Activated CD8-positive, alpha-beta memory T cell treated with anti-CD3 and anti-CD28 coated beads, Interleukin-2, amount 50 U/mL, for 48 hours (primary cell): ENCODE measurements around the gene LMO2.

Experiments
- DNase-seq: peaks from one replicate; pipeline ENCODE4 v3.0.0-alpha.2; 2020

LMO2 gene

DNA sequence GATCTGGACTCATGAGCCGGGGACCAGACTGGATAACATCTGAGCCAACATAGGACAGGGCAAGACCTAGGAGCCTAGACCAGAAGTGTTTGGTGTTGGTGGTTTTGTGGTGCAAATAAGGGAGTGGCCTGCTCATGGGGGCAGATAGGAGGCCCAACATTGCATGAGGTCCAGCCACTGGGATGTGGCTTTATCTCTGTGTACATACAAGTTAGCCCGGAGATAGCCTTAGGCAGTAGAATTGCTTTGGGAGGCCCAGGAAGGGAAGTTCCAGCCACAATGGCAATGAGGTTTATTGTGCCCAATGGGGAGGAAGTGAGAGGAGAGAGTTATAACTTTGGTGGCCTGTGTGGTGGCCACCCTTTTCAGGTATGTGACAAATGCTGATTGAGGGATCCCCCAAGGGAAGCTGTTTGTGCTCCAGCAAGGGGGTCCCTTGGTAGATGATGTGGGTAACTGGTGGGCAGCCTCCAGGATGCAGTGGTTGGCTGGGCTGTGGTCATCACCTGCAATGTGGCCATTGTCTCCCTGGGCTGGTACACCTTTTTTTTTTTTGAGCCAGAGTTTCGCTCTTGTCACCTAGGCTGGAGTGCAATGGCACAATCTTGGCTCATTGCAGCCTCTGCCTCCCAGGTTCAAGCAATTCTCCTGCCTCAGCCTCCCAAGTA is 6.4 kb downstream of the LMO2 start:
- DNase-seq, result no peak

DNA sequence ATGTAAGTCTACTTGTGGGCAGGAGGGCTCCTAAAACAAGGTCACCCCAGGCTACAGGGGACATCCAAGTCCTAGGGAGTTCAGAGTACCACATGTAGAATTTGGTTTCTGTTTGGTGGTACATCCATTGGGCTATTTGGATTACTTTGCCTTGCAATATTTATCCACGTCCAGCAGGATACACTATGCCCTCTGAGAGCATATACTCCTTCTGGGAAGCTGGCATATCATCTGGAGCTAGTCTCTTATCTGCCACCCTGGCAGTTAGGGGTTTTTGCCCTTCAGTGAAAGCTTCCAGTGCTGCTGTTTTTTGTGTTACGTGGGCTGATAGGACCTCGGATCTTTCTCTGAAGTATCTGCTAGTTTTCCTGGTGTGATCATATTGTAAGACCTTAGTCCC is 7.3 kb downstream of the LMO2 start:
- DNase-seq, result no peak

DNA sequence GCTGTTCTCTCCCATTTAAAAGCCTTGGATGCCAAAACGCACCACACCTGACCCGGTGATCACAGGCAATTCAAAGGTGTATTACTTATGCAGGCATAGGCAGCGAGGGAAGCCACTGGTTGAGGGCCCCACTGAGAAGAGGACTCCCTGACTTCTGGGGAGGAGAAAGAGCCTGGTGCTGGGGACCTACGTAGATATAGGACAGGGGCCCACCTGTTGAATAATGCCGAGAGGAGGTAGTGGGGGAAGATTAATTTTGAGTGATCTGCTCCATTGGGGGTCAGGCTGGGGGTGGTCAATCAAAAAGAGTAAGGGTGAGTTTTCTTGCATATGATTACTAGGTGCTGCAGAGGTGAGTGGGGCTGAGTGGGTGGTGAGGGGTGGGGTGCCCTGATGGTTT is 7.8 kb downstream of the LMO2 start:
- no peak for DNase-seq

DNA sequence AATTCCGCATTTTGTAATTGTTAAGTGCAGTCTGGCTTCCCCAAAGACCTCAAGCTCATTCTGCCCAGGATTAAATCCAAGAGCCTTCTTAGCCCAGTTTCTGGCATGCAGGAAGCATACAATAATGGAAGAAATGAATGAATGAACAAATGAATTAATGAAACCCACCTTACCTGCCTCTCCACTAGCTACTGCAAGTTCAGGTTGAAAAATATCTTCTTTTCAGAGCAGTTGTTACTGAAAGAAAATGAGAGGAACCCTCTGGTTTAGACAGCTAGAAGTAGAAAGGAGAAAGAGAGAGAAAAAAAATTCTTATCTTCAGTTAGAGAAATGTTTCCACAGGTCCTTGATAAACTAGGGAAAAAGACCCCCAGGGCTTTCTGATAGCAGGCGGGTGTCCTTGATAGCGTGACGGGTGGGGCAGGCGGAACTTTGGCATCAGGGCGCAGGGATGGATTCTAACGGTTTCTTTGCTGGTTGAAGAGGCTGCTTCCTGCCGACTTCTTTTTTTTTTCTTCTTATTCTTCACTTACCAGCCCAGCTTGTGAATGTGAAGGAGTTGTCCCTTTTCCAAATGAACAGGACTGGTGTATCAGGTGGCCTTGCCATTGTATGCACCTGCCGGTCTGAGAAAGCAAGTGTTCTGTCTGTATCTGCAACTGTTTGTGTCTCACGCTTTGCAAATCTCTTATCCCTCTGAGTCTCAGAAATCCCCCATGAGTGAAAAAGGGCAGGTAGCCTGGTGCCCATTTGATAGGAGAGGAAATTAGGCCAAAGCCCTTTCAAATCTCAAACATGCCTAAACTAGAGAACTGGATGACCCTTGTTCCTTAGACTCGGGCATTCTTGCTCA is 10.0 kb downstream of the LMO2 start:
- no peak for DNase-seq

DNA sequence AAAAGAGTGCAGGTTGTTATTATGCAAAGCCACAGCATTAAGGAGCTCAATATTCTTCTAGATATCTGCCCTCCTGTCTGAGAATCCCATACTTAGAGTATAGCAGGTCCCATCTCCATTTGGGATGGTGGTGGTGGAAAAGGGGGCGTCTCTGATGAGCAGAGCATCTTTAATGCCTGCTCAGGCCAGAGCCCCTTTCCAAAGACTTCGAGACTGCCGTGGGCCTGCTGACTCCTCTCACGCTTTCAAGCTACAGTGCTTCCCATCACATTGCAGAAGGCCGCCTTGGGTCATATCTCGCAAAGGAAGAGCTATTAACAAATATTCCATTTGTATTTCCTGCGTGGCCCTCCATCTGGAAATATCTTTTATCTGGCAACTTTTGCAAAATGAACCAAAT is 10.9 kb downstream of the LMO2 start:
- no peak for DNase-seq

DNA sequence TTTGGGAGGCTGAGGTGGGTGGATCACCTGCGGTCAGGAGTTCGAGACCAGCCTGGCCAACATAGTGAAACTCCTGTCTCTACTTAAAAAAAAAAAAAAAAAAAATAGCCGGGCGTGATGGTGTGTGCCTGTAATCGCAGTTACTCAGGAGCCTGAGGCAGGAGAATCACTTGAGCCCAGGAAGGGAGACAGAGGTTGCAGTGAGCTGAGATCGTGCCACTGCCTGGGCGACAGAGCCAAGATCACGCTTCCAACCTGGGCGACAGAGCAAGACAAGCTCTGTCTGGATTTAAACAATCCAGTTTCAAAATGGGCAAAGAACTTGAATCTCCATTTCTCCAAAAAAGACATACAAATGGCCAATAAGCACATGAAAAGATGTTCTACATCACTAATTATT is 12.5 kb downstream of the LMO2 start:
- no peak for DNase-seq

DNA sequence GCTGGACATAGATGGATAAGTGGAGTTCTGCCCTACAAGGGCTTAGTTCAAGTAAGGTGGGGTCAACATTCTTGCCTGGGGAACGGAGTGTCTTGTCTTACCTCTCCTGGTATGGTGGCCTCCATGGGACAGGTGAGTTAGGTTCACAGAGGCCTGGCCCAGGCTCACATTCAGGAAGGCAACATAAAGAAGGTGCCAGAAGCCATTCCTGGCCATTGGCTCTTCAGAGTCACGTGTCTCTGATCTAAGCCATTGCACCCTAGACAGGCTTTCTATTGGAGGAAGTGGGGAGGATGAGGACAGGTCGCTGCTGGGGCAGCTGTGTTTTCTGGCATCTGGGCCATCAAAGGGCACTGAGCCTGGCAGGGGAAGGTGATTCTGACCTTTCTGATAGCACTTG is 14.8 kb downstream of the LMO2 start:
- DNase-seq, result no peak

DNA sequence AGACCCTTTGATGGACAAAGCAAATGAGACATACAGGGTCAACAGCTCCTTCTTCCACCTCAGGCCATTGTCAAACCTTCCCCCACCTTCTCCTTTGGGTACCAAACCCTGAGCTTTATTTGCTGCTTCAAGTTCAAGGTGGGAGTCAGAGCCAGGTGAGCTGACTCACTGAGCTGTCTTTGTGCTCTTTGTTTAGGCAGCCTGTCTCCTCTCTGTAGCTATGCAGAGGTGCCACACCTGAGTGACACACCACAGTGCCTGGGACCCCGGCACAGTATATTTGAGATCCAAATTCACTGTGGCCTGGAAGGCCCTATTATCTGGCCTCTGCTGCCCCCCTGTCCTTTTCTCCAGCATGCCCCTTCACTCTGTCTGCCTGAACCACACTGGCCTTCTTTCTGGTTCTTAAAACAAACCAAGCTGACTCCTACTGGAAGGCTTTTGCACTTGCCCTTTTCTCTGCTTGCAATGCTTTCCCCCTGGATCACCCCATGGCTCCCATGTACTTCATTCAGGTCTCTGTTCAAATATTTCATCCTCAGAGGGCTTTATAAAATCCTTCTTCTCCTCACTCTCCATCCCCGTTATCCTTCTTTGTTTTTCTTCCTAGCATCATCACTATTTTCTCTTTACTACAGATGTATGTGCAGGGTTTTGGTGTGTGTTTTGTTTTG is 16.1 kb downstream of the LMO2 start:
- DNase-seq, result no peak

DNA sequence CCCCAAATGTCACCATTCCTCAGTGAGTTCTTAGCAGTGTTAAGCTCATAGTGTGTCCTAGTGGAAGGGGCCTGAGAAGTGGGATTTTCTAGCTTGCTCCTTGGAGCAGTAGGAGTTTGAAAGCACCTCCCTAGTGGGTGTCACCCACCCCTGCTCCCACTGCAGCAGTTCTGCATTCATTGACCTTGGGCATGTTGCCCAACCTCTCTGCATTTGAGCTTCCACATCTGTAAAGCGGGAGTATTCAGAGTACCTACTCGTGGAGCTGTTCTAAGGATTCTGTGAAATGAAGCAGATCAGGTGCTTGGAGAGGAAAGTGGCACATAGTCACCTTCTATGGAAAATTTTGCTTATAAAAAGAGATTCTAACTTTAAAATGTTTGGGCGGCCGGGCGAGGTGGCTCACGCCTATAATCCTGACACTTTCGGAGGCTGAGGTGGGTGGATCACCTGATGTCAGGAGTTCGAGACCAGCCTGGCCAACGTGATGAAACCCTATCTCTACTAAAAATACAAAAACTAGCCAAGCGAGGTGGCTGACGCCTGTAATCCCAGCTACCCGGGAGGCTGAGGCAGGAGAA is 16.9 kb downstream of the LMO2 start:
- DNase-seq, result no peak

DNA sequence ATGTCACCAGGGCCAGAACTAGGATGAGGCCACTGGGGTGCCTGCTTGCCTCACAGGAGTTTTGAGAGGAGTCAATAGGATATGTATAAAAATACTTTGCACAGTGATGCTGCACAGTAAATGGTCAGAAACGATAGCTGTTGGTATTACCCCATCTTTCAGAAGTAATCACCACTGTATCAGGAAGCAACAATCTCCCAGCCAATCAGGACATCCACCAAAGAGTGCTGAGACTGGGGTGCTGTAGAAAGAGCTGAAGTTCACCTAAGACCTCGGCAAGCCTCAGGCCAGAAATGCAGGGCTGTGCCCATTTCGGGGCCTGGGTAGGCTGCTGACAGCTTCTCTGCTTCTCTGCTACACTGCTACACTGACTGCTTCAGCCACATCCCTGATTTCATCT is 17.4 kb downstream of the LMO2 start:
- DNase-seq, result no peak

DNA sequence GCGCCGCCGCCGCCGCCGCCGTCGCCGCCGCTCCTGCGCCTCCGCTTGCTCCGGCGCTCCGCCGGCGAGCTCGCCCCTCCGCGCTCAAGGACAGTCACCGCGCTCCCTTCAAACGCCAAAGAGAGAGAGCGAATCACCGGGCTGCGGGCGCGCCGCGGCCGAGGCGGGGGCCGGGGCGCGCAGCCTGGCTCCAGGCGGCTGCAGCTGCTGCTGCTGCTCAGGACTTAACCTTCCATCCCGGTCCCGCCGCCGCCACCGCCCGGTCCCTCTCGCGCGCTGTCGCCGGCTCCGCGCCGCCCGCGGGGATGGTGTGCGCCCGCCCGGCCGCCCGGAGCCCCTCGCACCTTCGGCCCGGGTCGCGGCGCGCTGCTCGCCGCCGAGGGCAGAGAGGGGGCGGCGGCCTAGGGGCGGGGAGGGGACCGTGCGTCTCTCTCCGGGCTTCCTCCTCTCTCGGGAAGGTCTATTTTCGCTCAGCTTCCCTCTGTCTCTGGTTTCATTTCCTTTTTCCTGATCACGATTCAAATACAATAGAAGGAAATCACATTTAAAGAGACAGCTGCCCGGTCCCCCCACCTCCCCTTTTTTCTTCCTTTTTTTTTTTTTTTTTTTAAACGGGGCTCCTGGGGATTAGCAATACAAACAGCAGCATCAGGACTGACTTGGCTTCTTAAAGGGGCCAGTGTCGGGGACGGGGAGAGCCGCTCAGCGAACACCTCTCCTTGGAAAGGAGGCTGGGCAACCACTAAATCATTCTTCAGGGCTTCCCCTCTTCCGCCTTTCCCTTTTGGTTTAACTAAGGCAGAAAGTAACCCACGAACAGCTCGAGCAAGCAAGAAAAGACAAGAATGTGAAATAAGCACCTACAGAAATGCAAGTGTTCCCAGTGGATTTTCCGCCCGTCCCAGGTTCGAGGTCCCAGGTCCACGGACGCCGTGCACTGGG is 22.1 kb downstream of the LMO2 start:
- DNase-seq, result no peak

DNA sequence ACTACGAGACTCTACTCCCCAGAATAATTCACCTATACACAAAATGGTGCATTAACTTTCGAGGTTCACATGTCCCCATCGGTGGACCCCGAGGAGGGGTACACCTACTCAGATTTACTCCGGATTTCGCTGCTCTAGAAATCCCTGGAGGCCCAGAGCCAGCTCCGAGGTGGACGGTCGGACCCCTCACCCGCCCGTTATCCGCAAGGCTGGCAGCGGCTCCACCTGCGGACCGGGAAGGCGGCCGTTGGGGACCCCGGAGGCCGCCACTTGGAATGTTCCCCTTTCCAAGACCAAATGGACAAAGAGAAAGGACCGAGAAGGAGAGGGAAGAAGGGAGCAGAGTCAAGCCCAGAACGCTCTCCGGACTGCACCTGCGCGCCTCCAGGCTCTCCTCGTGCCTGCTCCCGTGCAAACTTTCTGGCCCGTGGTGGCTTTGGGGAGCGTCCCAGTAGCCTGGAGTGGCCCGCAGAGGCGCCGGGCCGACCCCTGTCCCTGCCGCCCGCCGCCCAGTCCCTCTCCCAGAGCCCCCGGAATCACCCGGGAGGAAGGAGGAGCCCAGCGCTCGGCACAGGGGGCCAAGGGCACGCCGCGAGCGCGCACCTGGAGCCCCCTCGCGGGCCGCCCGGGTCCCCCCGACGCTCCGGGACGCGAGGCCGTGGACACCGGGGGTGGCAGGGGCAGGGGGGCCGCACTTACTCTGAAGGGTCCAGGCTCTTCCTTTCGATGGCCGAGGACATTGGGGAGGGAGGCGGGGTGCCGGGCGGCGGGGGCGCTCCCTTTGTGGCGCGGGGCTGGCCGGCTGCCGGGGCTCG is 23.0 kb downstream of the LMO2 start:
- DNase-seq, result no peak

DNA sequence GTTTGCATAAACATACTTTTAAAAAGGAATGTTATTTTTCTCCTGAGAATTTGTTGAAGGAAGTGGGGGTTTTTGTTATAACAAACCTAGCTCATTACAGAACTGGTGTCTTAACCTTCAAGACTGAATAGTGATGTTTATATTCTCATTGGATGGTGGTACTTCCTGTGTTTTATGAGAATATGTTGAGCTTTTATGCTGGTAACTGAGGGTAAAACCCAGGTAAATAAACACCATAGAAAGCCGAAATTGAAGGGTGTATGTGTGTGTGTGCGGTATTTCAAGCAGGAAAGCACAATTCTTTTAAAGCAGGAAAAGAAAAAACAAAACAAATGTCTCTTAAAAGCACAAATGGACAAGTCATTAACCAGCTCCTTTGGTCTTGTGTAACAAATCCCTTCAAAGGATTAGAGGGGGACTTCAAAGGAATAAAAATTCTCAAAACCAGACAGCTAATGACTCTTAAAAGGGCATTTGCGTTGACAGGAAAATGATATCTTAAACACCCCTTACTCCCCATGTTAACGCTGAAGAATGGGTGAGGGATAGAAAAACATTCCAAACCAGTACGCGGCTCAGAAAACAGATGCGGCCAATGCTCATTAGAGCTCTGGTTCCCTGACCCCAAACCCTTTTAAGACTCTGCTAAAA is 23.8 kb downstream of the LMO2 start:
- DNase-seq, result no peak

DNA sequence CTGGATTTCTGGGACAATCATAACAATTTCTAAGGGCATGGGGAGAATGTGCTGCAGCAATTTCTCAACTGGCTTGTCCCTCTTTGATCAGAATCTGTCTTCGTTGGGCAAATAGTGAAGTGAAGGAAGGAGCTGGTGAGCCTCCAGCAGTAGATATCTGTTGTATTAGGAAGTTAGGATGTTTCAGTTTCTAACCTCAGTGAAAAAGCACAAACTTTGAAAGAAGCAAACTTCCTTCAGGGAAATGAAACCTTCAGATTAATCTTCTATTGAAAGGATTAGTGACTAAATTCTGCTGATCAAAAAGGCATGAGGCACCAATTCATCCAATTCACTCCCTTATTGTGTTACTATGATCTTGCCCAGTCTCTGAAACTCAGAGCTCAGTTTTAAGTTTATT is 24.3 kb downstream of the LMO2 start:
- DNase-seq, result no peak

DNA sequence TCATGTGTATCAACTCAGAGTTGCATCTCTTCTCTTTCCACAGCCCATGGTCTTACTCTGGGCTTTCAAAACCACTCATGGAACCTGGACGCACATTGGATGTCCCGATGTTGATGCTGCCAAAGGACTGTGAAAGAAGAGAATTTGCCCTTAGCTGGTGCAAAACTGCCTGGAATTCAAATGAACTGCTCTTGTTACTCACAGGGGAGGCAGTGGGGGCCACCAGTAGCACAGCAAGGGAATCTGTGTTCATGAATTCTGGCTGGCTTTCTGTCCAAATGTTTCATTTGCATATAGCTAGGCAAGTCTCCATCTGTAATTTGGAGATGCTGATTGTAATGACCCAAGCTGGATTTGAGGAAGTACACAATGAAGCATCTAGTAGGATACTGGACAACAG is 24.9 kb downstream of the LMO2 start:
- no peak for DNase-seq

DNA sequence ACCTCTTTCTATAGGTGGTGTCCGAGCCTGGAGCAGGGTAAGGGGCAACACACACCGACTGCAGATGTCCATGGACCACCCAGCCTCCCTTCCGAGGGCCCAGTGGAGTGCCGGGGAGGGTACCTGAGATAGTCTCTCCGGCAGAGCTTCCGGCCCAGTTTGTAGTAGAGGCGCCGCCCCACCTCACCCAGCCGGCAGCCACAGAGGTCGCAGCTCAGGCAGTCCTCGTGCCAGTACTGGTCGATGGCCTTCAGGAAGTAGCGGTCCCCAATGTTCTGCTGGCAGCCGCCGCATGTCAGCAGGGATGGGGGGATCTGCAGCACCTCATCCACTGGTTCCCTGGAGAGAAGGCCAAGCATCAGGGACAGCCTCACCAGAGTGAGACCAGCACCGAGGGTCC is 27.4 kb downstream of the LMO2 start:
- DNase-seq, result no peak

DNA sequence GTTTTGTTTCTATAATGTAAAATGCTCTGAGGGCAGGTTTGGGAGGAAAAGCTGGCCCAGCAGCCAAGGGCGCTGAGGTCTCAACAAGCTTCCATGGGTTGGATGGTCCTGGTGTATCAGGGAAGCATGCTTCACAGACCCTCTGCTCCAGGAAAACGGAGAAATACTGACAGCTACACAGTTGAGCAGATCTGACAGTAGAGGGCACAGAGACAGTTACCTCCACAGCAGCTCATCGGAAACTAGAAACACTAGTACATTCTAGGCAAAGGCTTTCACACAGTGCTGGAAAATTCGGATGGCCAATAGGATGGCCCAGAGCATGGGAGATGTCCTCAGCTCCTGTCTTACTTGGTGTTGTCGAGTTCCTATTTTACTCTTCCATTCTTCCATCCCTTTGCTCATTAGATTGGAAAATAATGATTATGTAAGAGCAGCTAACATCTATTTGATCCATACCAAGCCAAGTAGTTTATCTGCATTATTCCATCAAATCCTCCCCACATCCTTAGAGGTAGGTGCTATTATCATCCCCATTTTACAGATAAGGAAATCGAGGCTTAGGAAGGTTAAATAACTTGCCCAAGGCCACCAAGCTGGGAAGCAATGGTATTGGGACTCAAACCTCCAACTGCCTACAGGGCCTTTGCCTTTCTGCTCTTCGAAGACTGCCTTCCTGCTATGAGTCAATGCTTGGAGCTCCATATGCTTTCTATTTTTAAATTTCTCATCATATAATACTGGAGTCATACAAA is 28.3 kb downstream of the LMO2 start:
- no peak for DNase-seq

DNA sequence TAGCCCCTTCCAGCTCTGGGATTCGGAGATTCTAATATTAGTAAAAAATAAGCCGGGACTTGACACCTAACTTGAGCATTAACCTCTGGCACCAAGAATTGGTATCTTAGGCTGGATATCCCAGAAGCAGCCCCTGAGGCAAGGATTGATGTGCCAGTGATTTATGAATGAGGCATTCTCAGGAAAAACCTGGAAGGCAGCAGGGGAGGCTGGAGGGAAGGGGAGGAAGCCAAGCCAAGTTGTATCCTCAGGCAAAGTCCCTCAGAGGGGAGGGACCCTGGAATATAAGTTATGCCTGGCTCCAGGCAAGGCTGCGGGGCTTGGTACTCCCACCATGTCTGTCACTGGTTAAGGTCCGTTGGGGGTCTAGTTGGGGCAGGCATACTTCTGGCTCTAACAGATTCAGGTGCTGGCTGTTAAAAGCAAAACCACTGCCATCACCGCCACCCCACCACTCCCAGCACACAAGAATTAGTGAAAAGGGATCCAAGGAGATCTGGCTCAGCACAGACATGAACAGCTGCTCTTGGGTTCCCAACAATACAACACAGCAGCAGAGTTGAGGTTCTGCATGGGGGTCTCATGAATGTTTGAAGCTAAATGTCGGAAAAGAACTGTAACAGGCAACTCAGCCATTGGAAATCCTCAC is 29.8 kb downstream of the LMO2 start:
- DNase-seq, result no peak

DNA sequence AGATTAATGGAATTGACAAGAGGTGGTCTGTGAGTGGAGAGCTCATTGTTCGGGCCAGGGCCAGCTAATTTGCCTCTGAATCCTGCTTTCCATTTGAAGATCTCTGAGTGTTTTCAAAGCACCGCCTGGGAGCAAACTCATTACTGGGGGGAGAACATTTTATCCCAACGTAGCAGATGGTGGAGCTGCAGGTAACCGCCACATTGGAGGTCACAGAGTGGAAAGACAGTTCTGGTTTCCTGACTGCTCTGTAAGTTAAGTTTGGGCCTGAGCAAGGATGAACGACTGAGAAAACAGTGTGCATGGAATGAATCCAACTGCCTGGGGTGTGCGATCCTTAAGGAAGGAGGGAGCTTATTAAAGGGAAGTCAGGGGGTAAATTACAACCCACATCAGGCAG is 30.5 kb downstream of the LMO2 start:
- DNase-seq, result no peak

DNA sequence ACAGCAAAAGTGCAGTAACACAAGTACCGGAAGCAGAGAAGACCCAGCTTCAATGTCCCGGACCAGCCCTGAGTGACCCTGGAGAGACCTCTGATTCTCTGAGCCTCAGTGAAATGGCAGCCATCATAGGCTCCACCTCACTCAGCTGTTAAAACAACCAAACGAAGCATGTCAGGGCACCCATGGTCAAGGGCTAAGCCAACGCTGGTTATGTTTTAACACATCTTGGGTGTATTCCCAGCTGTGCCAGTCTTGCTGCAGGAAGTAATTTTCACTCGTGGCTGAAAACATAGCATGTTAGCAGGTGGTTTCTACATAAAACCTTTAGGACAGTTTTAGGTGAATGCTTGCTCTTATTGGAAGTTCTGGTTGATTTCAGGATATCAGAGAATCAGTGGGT is 30.9 kb downstream of the LMO2 start:
- DNase-seq, result no peak
